Colonic mucosa (tissue), 4 donors: Measurements from ENCODE around the gene TPK1. TPM values are rescaled to one million over a fixed set of nuclear protein-coding genes. Genes with fewer than 3 reads are reported as not detected.
"Not testable (repeated sequence)": the region's sequence is repeated elsewhere in the genome, so short reads cannot be mapped to it uniquely, and the experiment has no call there.

Experiments used
- DNase-seq: peaks from one replicate; pipeline ENCODE4 v3.0.0-alpha.2; 2020
- H3K27ac ChIP-seq: fragments of 200-600 bp; one replicate; pipeline ENCODE4 v1.8.0; 2021
- H3K27me3 ChIP-seq: fragments of 200-600 bp; one replicate; pipeline ENCODE4 v1.8.0; 2021
- H3K36me3 ChIP-seq: fragments of 200-600 bp; one replicate; pipeline ENCODE4 v1.8.0; 2021
- H3K4me1 ChIP-seq: fragments of 200-600 bp; one replicate; pipeline ENCODE4 v1.8.0; 2021; ENCODE audit warnings: mild to moderate bottlenecking
- H3K4me3 ChIP-seq: fragments of 200-600 bp; one replicate; pipeline ENCODE4 v1.8.0; 2021
- H3K9ac ChIP-seq, 2 donors: one replicate each; pipeline ENCODE4 v1.7.0; 2013; ENCODE audit warnings: control low read depth in 2 of 2, low read depth in 2 of 2, low read length in 2 of 2
- H3K9me3 ChIP-seq: fragments of 200-600 bp; one replicate; pipeline ENCODE4 v1.8.0; 2021
- CTCF ChIP-seq: fragments of 200-600 bp; IDR thresholded peaks from one replicate; pipeline ENCODE4 v1.8.0; 2022; ENCODE audit warnings: antibody characterized with exemption, mild to moderate bottlenecking
- intact Hi-C: fragments of 100-400 bp; cut with DNase I; formaldehyde crosslinking; loops from one replicate; pipeline ENCODE4 v1.14.1; 2022
- total RNA-seq, 2 donors: library from RNA; stranded (reverse); fragmentation: NEBNext Ultra II Directional in 1 of 2; extraction: Animal tissue kit (Norgen Biotek cat#: 25700) in 1 of 2; gene quantifications; one replicate each; pipeline ENCODE4 v1.2.1, GENCODE V29; 2021
- donor health status: healthy.
- donor health status: DM: no; HTN: no; CAD: no.
- donor health status: DM: no; HTN: no; CAD: no.

The TPK1 gene
- total RNA-seq, 2 donors from 2014 or later, result 8.0 to 18.8 TPM

GRCh38 chr7:144594580-144594979 is 241.3 kb downstream of the TPK1 start:
- no peak overlapping the region for H3K4me3 ChIP-seq
- intact Hi-C loops, result no loop called here
- no peaks in the 10 kb centered on the region for H3K36me3 ChIP-seq
- DNase-seq, result no peak
- H3K27me3 ChIP-seq, result no peaks in the 10 kb centered on the region
- H3K27ac ChIP-seq, result no peak overlapping the region
- no peaks in the 10 kb centered on the region for H3K9me3 ChIP-seq
- no peak overlapping the region for H3K9ac ChIP-seq
- no peak for TF ChIP-seq CTCF
- H3K4me1 ChIP-seq, result no peaks in the 10 kb centered on the region

GRCh38 chr7:144588559-144589051 is 247.2 kb downstream of the TPK1 start:
- no peaks in the 10 kb centered on the region for H3K27me3 ChIP-seq

GRCh38 chr7:144587701-144588100 is 248.2 kb downstream of the TPK1 start:
- Histone ChIP-seq H3K4me3 (no peak overlapping the region), H3K27ac (no peak overlapping the region), H3K4me1 (no peaks in the 10 kb centered on the region), H3K9me3 (no peaks in the 10 kb centered on the region), H3K36me3 (no peaks in the 10 kb centered on the region), H3K27me3 (no peaks in the 10 kb centered on the region), H3K9ac (no peak overlapping the region)
- TF ChIP-seq CTCF, result no peak
- intact Hi-C loops, result no loop called here
- DNase-seq, result no peak

More at GRCh38 chr7:144588559-144589051, 247.2 kb downstream of the TPK1 start:
- Histone ChIP-seq H3K27ac (no peak overlapping the region), H3K36me3 (no peaks in the 10 kb centered on the region), H3K9me3 (no peaks in the 10 kb centered on the region), H3K9ac (no peak overlapping the region), H3K4me1 (no peaks in the 10 kb centered on the region), H3K4me3 (no peak overlapping the region)
- DNase-seq, result no peak
- intact Hi-C loops, result no loop called here
- TF ChIP-seq CTCF, result no peak

GRCh38 chr7:144584726-144585125 is 251.1 kb downstream of the TPK1 start:
- Histone ChIP-seq H3K27ac (no peak overlapping the region), H3K4me3 (no peak overlapping the region), H3K36me3 (no peaks in the 10 kb centered on the region), H3K9ac (no peak overlapping the region), H3K27me3 (no peaks in the 10 kb centered on the region), H3K4me1 (no peaks in the 10 kb centered on the region), H3K9me3 (no peaks in the 10 kb centered on the region)
- TF ChIP-seq CTCF, result no peak
- DNase-seq, result no peak
- intact Hi-C loops, result no loop called here

- no peak for DNase-seq
- Histone ChIP-seq H3K4me1 (no peaks in the 10 kb centered on the region), H3K9me3 (no peaks in the 10 kb centered on the region), H3K27ac (no peak overlapping the region), H3K4me3 (no peak overlapping the region), H3K9ac (no peak overlapping the region), H3K27me3 (no peaks in the 10 kb centered on the region), H3K36me3 (no peaks in the 10 kb centered on the region)
- no peak for TF ChIP-seq CTCF
- intact Hi-C loops, result no loop called here
Observed at GRCh38 chr7:144579687-144580086, 256.2 kb downstream of the TPK1 start.

- intact Hi-C loops, result no loop called here
- Histone ChIP-seq H3K27ac (no peak overlapping the region), H3K27me3 (no peaks in the 10 kb centered on the region), H3K9me3 (no peaks in the 10 kb centered on the region), H3K9ac (no peak overlapping the region), H3K4me3 (no peak overlapping the region), H3K36me3 (no peaks in the 10 kb centered on the region), H3K4me1 (no peaks in the 10 kb centered on the region)
- DNase-seq, result no peak
- no peak for TF ChIP-seq CTCF
Observed at GRCh38 chr7:144575456-144575855, 260.4 kb downstream of the TPK1 start.

GRCh38 chr7:144574753-144575152 is 261.1 kb downstream of the TPK1 start:
- H3K27me3 ChIP-seq, DNase-seq, H3K4me3 ChIP-seq, intact Hi-C loops, H3K9ac ChIP-seq, H3K36me3 ChIP-seq, H3K27ac ChIP-seq, H3K9me3 ChIP-seq, H3K4me1 ChIP-seq: not testable (repeated sequence)
